H1 (cell line): ENCODE results near the gene NEDD9. TPM values are rescaled to one million over a fixed set of nuclear protein-coding genes. Genes with fewer than 3 reads are reported as not detected.
A peak's percentile ranks its signal among the peaks of the same experiment; 100 is the strongest.

ENCODE experiments used
- CTCF ChIA-PET: fragments of 300-600 bp; sonication (Branson Sonifier 250); formaldehyde crosslinking; loops from one replicate; lab custom pipeline; 2021; ENCODE audit not compliant: partially characterized antibody; lab: Charles Lee
- POLR2A ChIA-PET: fragments of 300-600 bp; sonication (Branson Sonifier 250); formaldehyde crosslinking; loops from one replicate; lab custom pipeline; 2021; ENCODE audit warnings: inconsistent platforms; ENCODE audit not compliant: partially characterized antibody; lab: Charles Lee
- DNase-seq, 2 experiments: peaks; one replicate each; pipeline versions ENCODE4 v3.0.0 to v3.0.0-alpha.2; 2010 to 2022; ENCODE audit warnings: low spot score in 2 of 2, low read depth in 1 of 2, mixed read lengths in 1 of 2
- FAIRE-seq: peaks from 2 replicates; lab custom pipeline; 2011; peaks lifted over from hg19 to GRCh38; lab: Jason Lieb, UNC
- H2AFZ ChIP-seq: 2 replicates; pipeline ENCODE4 v1.8.1; 2012; ENCODE audit warnings: low read length, inconsistent platforms
- H2AK5ac ChIP-seq: 2 replicates; pipeline ENCODE4 v1.6.1; 2013; ENCODE audit warnings: low read depth, low read length
- H2BK120ac ChIP-seq: replicated peaks from 2 replicates; pipeline ENCODE3; 2013; ENCODE audit warnings: low read depth, low read length, inconsistent platforms
- H2BK12ac ChIP-seq: 2 replicates; pipeline ENCODE4 v1.6.1; 2013; ENCODE audit warnings: low read depth, low read length
- H2BK15ac ChIP-seq: 2 replicates; pipeline ENCODE4 v1.6.1; 2013; ENCODE audit warnings: low read length
- H2BK20ac ChIP-seq: 2 replicates; pipeline ENCODE4 v1.6.1; 2013; ENCODE audit warnings: low read length
- H2BK5ac ChIP-seq: 2 replicates; pipeline ENCODE4 v1.6.1; 2013; ENCODE audit warnings: low read depth, low read length
- H3K14ac ChIP-seq: 2 replicates; pipeline ENCODE4 v1.6.1; 2013; ENCODE audit warnings: inconsistent platforms; ENCODE audit not compliant: insufficient read length
- H3K18ac ChIP-seq: 2 replicates; pipeline ENCODE4 v1.6.1; 2013; ENCODE audit warnings: low read length; ENCODE audit errors: extremely low read depth
- H3K23ac ChIP-seq: 2 replicates; pipeline ENCODE4 v1.6.1; 2013; ENCODE audit warnings: inconsistent platforms; ENCODE audit not compliant: insufficient read length
- H3K23me2 ChIP-seq: 2 replicates; pipeline ENCODE4 v1.6.1; 2013; ENCODE audit warnings: low read depth, low read length
- H3K27ac ChIP-seq: 2 replicates; pipeline ENCODE4 v1.6.1; 2011; ENCODE audit warnings: low read depth, low read length, inconsistent platforms
- H3K27me3 ChIP-seq, 4 experiments: replicated peaks in 1 of 4; 1 replicate in 1 of 4; 2 replicates in 3 of 4; pipeline versions ENCODE4 v1.6.1 to v1.8.1; 2011 to 2013; ENCODE audit warnings: low read length in 3 of 4, mild to moderate bottlenecking in 3 of 4, inconsistent platforms in 2 of 4, mixed read lengths in 2 of 4, moderate library complexity in 1 of 4; ENCODE audit not compliant: control insufficient read depth in 3 of 4, insufficient read depth in 3 of 4; ENCODE audit errors: extremely low read depth in 1 of 4
- H3K36me3 ChIP-seq, 4 experiments: 2 replicates each; pipeline versions ENCODE4 v1.6.1 to v1.8.1; 2011 to 2013; ENCODE audit warnings: mild to moderate bottlenecking in 4 of 4, low read length in 3 of 4, moderate library complexity in 2 of 4, control low read depth in 1 of 4, inconsistent platforms in 1 of 4; ENCODE audit not compliant: insufficient read depth in 4 of 4, control insufficient read depth in 2 of 4
- H3K4ac ChIP-seq: replicated peaks from 2 replicates; pipeline ENCODE3; 2013; ENCODE audit warnings: low read length, low read depth, mixed read lengths, inconsistent platforms; ENCODE audit not compliant: insufficient read length
- H3K4me1 ChIP-seq, 4 experiments: replicated peaks in 1 of 4; 1 replicate in 1 of 4; 2 replicates in 3 of 4; pipeline versions ENCODE4 v1.6.1 to v1.8.1; 2011 to 2013; ENCODE audit warnings: low read length in 3 of 4, inconsistent platforms in 2 of 4, mixed read lengths in 1 of 4; ENCODE audit not compliant: insufficient read depth in 4 of 4, control insufficient read depth in 3 of 4
- H3K4me2 ChIP-seq, 2 experiments: 2 replicates each; pipeline versions ENCODE4 v1.6.1 to v1.8.1; 2011 to 2013; ENCODE audit warnings: low read depth in 2 of 2, low read length in 2 of 2, control low read depth in 1 of 2, inconsistent platforms in 1 of 2, mild to moderate bottlenecking in 1 of 2; ENCODE audit not compliant: insufficient read depth in 1 of 2
- H3K4me3 ChIP-seq, 4 experiments: fragments of 200-600, 300-600 bp in 1 of 4; sonication (generic), shearing (Covaris generic), sonication (Bioruptor Twin) in 1 of 4; 2 replicates each; pipeline versions ENCODE4 v1.5.1 to v1.8.1; 2011 to 2016; ENCODE audit warnings: low read length in 4 of 4, low read depth in 3 of 4, control low read depth in 2 of 4, inconsistent platforms in 2 of 4, mild to moderate bottlenecking in 2 of 4, mixed read lengths in 1 of 4, moderate library complexity in 1 of 4; ENCODE audit not compliant: insufficient read depth in 2 of 4; ENCODE audit errors: extremely low read depth in 1 of 4
- H3K56ac ChIP-seq: replicated peaks from 2 replicates; pipeline ENCODE3; 2013; ENCODE audit warnings: low read depth, mild to moderate bottlenecking, mixed read lengths, low read length, inconsistent platforms; ENCODE audit not compliant: insufficient read length
- H3K79me1 ChIP-seq: 2 replicates; pipeline ENCODE4 v1.6.1; 2013; ENCODE audit warnings: low read depth, low read length, control low read depth
- H3K79me2 ChIP-seq, 2 experiments: 2 replicates each; pipeline versions ENCODE4 v1.6.1 to v1.8.1; 2012 to 2013; ENCODE audit warnings: low read length in 2 of 2, mild to moderate bottlenecking in 2 of 2, inconsistent platforms in 1 of 2; ENCODE audit not compliant: insufficient read depth in 2 of 2, control insufficient read depth in 1 of 2
- H3K9ac ChIP-seq, 4 experiments: replicated peaks in 1 of 4; 1 replicate in 1 of 4; 2 replicates in 3 of 4; pipeline versions ENCODE4 v1.6.1 to v1.8.1; 2011 to 2013; ENCODE audit warnings: low read depth in 3 of 4, low read length in 3 of 4, control low read depth in 2 of 4, mild to moderate bottlenecking in 2 of 4, moderate library complexity in 2 of 4, inconsistent platforms in 1 of 4; ENCODE audit errors: extremely low read depth in 1 of 4
- H3K9me3 ChIP-seq, 2 experiments: 2 replicates each; pipeline versions ENCODE4 v1.6.1 to v1.8.1; 2012 to 2013; ENCODE audit warnings: mild to moderate bottlenecking in 2 of 2, moderate library complexity in 2 of 2, control low read depth in 1 of 2, inconsistent platforms in 1 of 2, low read depth in 1 of 2, low read length in 1 of 2, mixed read lengths in 1 of 2; ENCODE audit not compliant: insufficient read depth in 2 of 2
- H4K20me1 ChIP-seq, 2 experiments: replicated peaks in 1 of 2; 2 replicates each; pipeline versions ENCODE3 to v1.8.1; 2011 to 2013; ENCODE audit warnings: inconsistent platforms in 2 of 2, low read length in 2 of 2, mild to moderate bottlenecking in 1 of 2; ENCODE audit not compliant: insufficient read depth in 2 of 2, control insufficient read depth in 1 of 2
- H4K5ac ChIP-seq: 2 replicates; pipeline ENCODE4 v1.6.1; 2013; ENCODE audit warnings: low read length, low read depth, mixed read lengths, inconsistent platforms; ENCODE audit not compliant: insufficient read length
- H4K8ac ChIP-seq: 2 replicates; pipeline ENCODE4 v1.8.0; 2013; ENCODE audit warnings: mild to moderate bottlenecking, moderate library complexity, low read length, inconsistent platforms; ENCODE audit not compliant: insufficient read depth; ENCODE audit errors: extremely low read depth
- H4K91ac ChIP-seq: replicated peaks from 2 replicates; pipeline ENCODE3; 2013; ENCODE audit warnings: low read length, mixed read lengths, inconsistent platforms; ENCODE audit not compliant: insufficient read length
- CHD1 ChIP-seq: IDR thresholded peaks from 2 replicates; pipeline ENCODE4 v1.6.1; 2012; ENCODE audit warnings: low read depth, low read length, improper control_type of control experiment
- CHD2 ChIP-seq: IDR thresholded peaks from 2 replicates; pipeline ENCODE4 v1.6.1; 2012; ENCODE audit warnings: low read length, improper control_type of control experiment
- GABPA ChIP-seq: IDR thresholded peaks from 2 replicates; pipeline ENCODE4 v1.6.1; 2011; ENCODE audit warnings: mild to moderate bottlenecking, low read length, moderate library complexity, borderline replicate concordance; ENCODE audit not compliant: insufficient read depth
- KDM4A ChIP-seq: IDR thresholded peaks from one replicate; pipeline ENCODE4 v1.7.1; 2012; ENCODE audit warnings: low read depth, mild to moderate bottlenecking, moderate library complexity, low read length, inconsistent platforms; ENCODE audit not compliant: severe bottlenecking
- RAD21 ChIP-seq, 2 experiments: IDR thresholded peaks in 1 of 2; conservative IDR thresholded peaks in 1 of 2; 2 replicates each; pipeline ENCODE4 v1.6.1; 2011; ENCODE audit warnings: low read depth in 2 of 2, low read length in 2 of 2, improper control_type of control experiment in 1 of 2, inconsistent platforms in 1 of 2, mild to moderate bottlenecking in 1 of 2, moderate library complexity in 1 of 2
- RBBP5 ChIP-seq: IDR thresholded peaks from 2 replicates; pipeline ENCODE4 v1.7.1; 2012; ENCODE audit warnings: low read depth, mild to moderate bottlenecking, inconsistent platforms, low read length, moderate library complexity, borderline replicate concordance
- RFX5 ChIP-seq: IDR thresholded peaks from 2 replicates; pipeline ENCODE4 v1.6.1; 2011; ENCODE audit warnings: low read depth, low read length, improper control_type of control experiment, borderline replicate concordance
- SRF ChIP-seq: IDR thresholded peaks from 2 replicates; pipeline ENCODE4 v1.6.1; 2011; ENCODE audit warnings: mild to moderate bottlenecking, low read depth, low read length, moderate library complexity
- SUZ12 ChIP-seq: fragments of 200-600 bp; sonication (generic); IDR thresholded peaks from 2 replicates; pipeline ENCODE4 v1.6.1; 2012; ENCODE audit warnings: mild to moderate bottlenecking, inconsistent platforms, low read length, moderate library complexity, mixed read lengths
- WGBS, 2 experiments: shearing (Covaris generic) in 1 of 2; methylation state at CpG; one replicate each; pipeline versions ENCODE4 v1.1.6 to v1.1.7; 2013 to 2015; ENCODE audit warnings: low lambda C conversion rate in 2 of 2, mixed read lengths in 2 of 2, inconsistent platforms in 1 of 2, low coverage in 1 of 2, missing lambda C conversion rate in 1 of 2; ENCODE audit not compliant: insufficient replicate concordance in 2 of 2, insufficient coverage in 1 of 2, insufficient read length in 1 of 2; ENCODE audit errors: extremely low coverage in 1 of 2, missing lambda C conversion rate in 1 of 2; 5-methylcytosine and 5-hydroxymethylcytosine counted together
- polyA plus RNA-seq, 7 experiments: library from polyadenylated mRNA; depleted of rRNA in 3 of 7; stranded (reverse) in 5 of 7; unstranded in 2 of 7; fragments of >200 nt in 5 of 7; fragments of 200-250 nt in 2 of 7; gene quantifications; 1 replicate in 5 of 7; 2 replicates in 1 of 7; 4 replicates in 1 of 7; pipeline versions ENCODE4 v1.2.1 to v1.2.3, GENCODE V29; 2011 to 2013; ENCODE audit warnings: missing spikeins in 2 of 7, mixed read lengths in 2 of 7
- total RNA-seq: library from RNA; stranded (reverse); fragmentation: NEBNext Ultra II Directional; extraction: Animal tissue kit (Norgen Biotek cat#: 25700); gene quantifications from 2 replicates; pipeline ENCODE4 v1.2.1, GENCODE V29; 2021
- TF ChIP-seq, protein P1 (sequence below), 3 experiments: IDR thresholded peaks; 1 replicate in 2 of 3; 2 replicates in 1 of 3; pipeline versions ENCODE4 v1.5.1 to v1.6.1; 2011; ENCODE audit warnings: low read length in 3 of 3, mild to moderate bottlenecking in 3 of 3, inconsistent platforms in 2 of 3, low read depth in 1 of 3, moderate library complexity in 1 of 3; ENCODE audit not compliant: insufficient read depth in 1 of 3; ENCODE audit errors: control extremely low read depth in 1 of 3

The NEDD9 gene
- total and polyA plus RNA-seq, 2 of the 8 experiments (the other 6 are each of a cell fraction or from before 2014, with no cell fraction given): 3.6 to 12.0 TPM

DNA sequence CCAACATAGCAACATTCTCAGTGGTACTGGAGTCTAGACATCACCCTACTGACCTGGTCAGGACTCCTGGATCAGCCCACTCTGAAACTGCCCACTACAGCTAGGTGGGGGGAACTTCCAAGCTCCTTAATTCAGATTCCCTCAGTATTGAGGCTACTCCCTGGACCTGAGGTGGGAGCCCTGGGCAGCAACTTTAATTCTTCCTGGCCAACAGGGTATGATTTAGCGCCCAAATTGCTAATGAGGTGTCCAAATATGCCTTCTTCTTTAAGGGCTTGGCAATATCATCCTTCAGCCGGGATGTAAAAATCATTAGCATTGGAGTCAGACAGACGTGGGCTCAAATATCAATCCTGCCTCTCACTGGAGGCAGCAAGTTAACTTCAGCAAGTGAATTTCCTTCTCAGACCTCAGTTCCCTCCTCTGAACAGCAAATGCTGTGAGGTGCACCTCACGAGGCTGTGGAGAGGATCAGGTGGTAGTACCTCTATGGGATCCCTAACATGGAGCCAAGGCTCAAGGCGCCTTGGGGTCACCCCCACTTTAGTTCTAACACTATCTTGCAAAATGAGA, 27.6 kb downstream of the NEDD9 start:
- Histone ChIP-seq H3K79me1 (no peaks in the 10 kb centered on the region), H3K36me3 (no peaks in the 10 kb centered on the region), H2BK15ac (no peak overlapping the region), H4K8ac (no peak overlapping the region; the same call in 1 of the 2 replicates), H3K79me2 (no peaks in the 10 kb centered on the region), H3K56ac (no peak overlapping the region), H3K14ac (no peak overlapping the region), H2BK5ac (no peak overlapping the region), H3K23ac (no peak overlapping the region), H2BK12ac (no peak overlapping the region), H2BK20ac (peak overlapping the region; percentile 21; the same call in 1 of the 2 replicates), H4K20me1 (no peaks in the 10 kb centered on the region), H3K4me3 (no peak overlapping the region), H3K4me2 (no peak overlapping the region), H2BK120ac (no peak overlapping the region), H2AFZ (no peak overlapping the region), H3K4ac (no peak overlapping the region), H3K9ac (no peak overlapping the region), H3K27me3 (no peaks in the 10 kb centered on the region; a peak in 1 of 7 replicates), H3K18ac (no peak overlapping the region), H4K5ac (no peak overlapping the region), H3K9me3 (no peaks in the 10 kb centered on the region), H3K23me2 (no peaks in the 10 kb centered on the region), H2AK5ac (no peak overlapping the region), H4K91ac (no peak overlapping the region), H3K4me1 (peaks cover 5 to 17% (median 15%) of the 10 kb centered on the region in 4 experiments; a peak in 6 of 7 replicates), H3K27ac (no peak overlapping the region)
- POLR2A ChIA-PET: no interaction called here
- CTCF ChIA-PET: interaction anchor here (0.8 to 1.7 kb wide), 4 partner anchors 15 to 290 kb away, joined by 3 to 6 read pairs (median 3); no protein-coding TSS in a partner anchor
- FAIRE-seq (no peak), DNase-seq (peak in 1 of 2 experiments; percentile 29)
- WGBS, 2 experiments: 91% methylated on average over 5 of the region's 5 CpGs; no CpG with 5 or more reads in 1 of the 2 experiments
- no peak for TF ChIP-seq RFX5
- no peak for TF ChIP-seq CHD1
- no peak for TF ChIP-seq KDM4A
- TF ChIP-seq, protein P1, sequence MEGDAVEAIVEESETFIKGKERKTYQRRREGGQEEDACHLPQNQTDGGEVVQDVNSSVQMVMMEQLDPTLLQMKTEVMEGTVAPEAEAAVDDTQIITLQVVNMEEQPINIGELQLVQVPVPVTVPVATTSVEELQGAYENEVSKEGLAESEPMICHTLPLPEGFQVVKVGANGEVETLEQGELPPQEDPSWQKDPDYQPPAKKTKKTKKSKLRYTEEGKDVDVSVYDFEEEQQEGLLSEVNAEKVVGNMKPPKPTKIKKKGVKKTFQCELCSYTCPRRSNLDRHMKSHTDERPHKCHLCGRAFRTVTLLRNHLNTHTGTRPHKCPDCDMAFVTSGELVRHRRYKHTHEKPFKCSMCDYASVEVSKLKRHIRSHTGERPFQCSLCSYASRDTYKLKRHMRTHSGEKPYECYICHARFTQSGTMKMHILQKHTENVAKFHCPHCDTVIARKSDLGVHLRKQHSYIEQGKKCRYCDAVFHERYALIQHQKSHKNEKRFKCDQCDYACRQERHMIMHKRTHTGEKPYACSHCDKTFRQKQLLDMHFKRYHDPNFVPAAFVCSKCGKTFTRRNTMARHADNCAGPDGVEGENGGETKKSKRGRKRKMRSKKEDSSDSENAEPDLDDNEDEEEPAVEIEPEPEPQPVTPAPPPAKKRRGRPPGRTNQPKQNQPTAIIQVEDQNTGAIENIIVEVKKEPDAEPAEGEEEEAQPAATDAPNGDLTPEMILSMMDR (IDR thresholded peaks at IDR 0.05; ENCODE audit: control extremely low read depth in 1 of 3, insufficient read depth in 1 of 3, low read depth in 1 of 3, low read length in 3 of 3): no peak
- TF ChIP-seq SUZ12: no peak
- no peak for TF ChIP-seq CHD2
- no peak for TF ChIP-seq RAD21 (IDR thresholded peaks at IDR 0.05 in 1 of 2, conservative IDR thresholded peaks at IDR 0.05 in 1 of 2; ENCODE audit: low read depth in 2 of 2, low read length in 2 of 2)
- no peak for TF ChIP-seq SRF
- TF ChIP-seq RBBP5: no peak
- TF ChIP-seq GABPA: no peak
